Smooth muscle cell (in vitro differentiated cells): ENCODE measurements around the gene BTRC. TPM values are rescaled to one million over a fixed set of nuclear protein-coding genes. Genes with fewer than 3 reads are reported as not detected.

Source experiments
- DNase-seq: peaks from one replicate; lab custom pipeline; 2025; ENCODE audit not compliant: unreplicated experiment; lab: John Stamatoyannopoulos, UW
- H2AFZ ChIP-seq: fragments of 200-600 bp; sonication (generic); 2 replicates; pipeline ENCODE4 v1.6.0; 2016; ENCODE audit warnings: antibody characterized with exemption, low read depth, mild to moderate bottlenecking
- H3F3A ChIP-seq: fragments of 200-600 bp; sonication (generic); 2 replicates; pipeline ENCODE4 v1.6.0; 2017; ENCODE audit warnings: antibody characterized with exemption, low read depth
- H3K27ac ChIP-seq: fragments of 200-600 bp; sonication (generic); 2 replicates; pipeline ENCODE4 v1.5.1; 2016; ENCODE audit warnings: low read depth, mild to moderate bottlenecking
- H3K27me3 ChIP-seq: fragments of 200-600 bp; sonication (generic); 2 replicates; pipeline ENCODE4 v1.6.1; 2016; ENCODE audit warnings: low read depth, mild to moderate bottlenecking
- H3K36me3 ChIP-seq: fragments of 200-600 bp; sonication (generic); 2 replicates; pipeline ENCODE4 v1.5.1; 2016; ENCODE audit warnings: low read depth
- H3K4me1 ChIP-seq: fragments of 200-600 bp; sonication (generic); 2 replicates; pipeline ENCODE4 v1.5.1; 2016; ENCODE audit warnings: low read depth
- H3K4me2 ChIP-seq: fragments of 200-600 bp; sonication (generic); 2 replicates; pipeline ENCODE4 v1.6.0; 2016; ENCODE audit warnings: mild to moderate bottlenecking
- H3K4me3 ChIP-seq: fragments of 200-600 bp; sonication (generic); 2 replicates; pipeline ENCODE4 v1.5.1; 2016; ENCODE audit warnings: mild to moderate bottlenecking
- H3K79me2 ChIP-seq: fragments of 200-600 bp; sonication (generic); 2 replicates; pipeline ENCODE4 v1.6.0; 2016; ENCODE audit warnings: low read depth, mild to moderate bottlenecking
- H3K9ac ChIP-seq: fragments of 200-600 bp; sonication (generic); 2 replicates; pipeline ENCODE4 v1.6.0; 2016; ENCODE audit warnings: low read depth
- H3K9me3 ChIP-seq: fragments of 200-600 bp; sonication (generic); replicated peaks from 2 replicates; pipeline ENCODE4 v1.5.1; 2016; ENCODE audit warnings: low read depth
- H4K20me1 ChIP-seq: fragments of 200-600 bp; sonication (generic); 2 replicates; pipeline ENCODE4 v1.6.0; 2016; ENCODE audit warnings: low read depth
- CTCF ChIP-seq: fragments of 200-600 bp; sonication (generic); IDR thresholded peaks from 2 replicates; pipeline ENCODE4 v1.5.1; 2017; ENCODE audit warnings: borderline replicate concordance, mild to moderate bottlenecking, antibody characterized with exemption; ENCODE audit not compliant: insufficient read depth, poor library complexity, severe bottlenecking
- WGBS: methylation state at CpG from one replicate; pipeline ENCODE4 v1.1.7; 2016; ENCODE audit warnings: low lambda C conversion rate; 5-methylcytosine and 5-hydroxymethylcytosine counted together
- polyA plus RNA-seq: library from polyadenylated mRNA; unstranded; fragments of >200 nt; fragmentation: Nextera tagmentation; extraction: Ambion mirVana; gene quantifications from 2 replicates; pipeline ENCODE4 v1.2.1, GENCODE V29; 2016
- total RNA-seq: library from RNA; depleted of rRNA; stranded (reverse); fragments of >200 nt; gene quantifications from 2 replicates; pipeline ENCODE4 v1.2.3, GENCODE V29; 2014

The BTRC gene
- total and polyA plus RNA-seq, 2 experiments from 2014 or later: 9.6 to 16.8 TPM

- Histone ChIP-seq H3K36me3 (no peaks in the 10 kb centered on the region), H3K27me3 (peaks cover 3% of the 10 kb centered on the region), H3K79me2 (no peaks in the 10 kb centered on the region), H3K4me3 (no peak overlapping the region), H3K9ac (no peak overlapping the region), H3F3A (no peaks in the 10 kb centered on the region), H4K20me1 (no peaks in the 10 kb centered on the region), H3K27ac (no peak overlapping the region), H3K4me2 (no peak overlapping the region), H2AFZ (no peak overlapping the region), H3K4me1 (no peaks in the 10 kb centered on the region), H3K9me3 (no peaks in the 10 kb centered on the region)
- 90% methylated on average over 4 of the region's 4 CpGs for WGBS
- no peak for DNase-seq
- no peak for TF ChIP-seq CTCF
Observed at GRCh38 chr10:101337836-101338235, 16.1 kb upstream of the BTRC start.

GRCh38 chr10:101341438-101341837 is 12.5 kb upstream of the BTRC start:
- Histone ChIP-seq H3K27me3 (no peaks in the 10 kb centered on the region), H3K79me2 (no peaks in the 10 kb centered on the region), H3F3A (no peaks in the 10 kb centered on the region), H3K36me3 (no peaks in the 10 kb centered on the region), H3K4me2 (no peak overlapping the region), H4K20me1 (no peaks in the 10 kb centered on the region), H3K9ac (no peak overlapping the region), H2AFZ (no peak overlapping the region), H3K27ac (no peak overlapping the region), H3K9me3 (no peaks in the 10 kb centered on the region), H3K4me1 (no peaks in the 10 kb centered on the region), H3K4me3 (no peak overlapping the region)
- DNase-seq: no peak
- TF ChIP-seq CTCF: no peak

DNA sequence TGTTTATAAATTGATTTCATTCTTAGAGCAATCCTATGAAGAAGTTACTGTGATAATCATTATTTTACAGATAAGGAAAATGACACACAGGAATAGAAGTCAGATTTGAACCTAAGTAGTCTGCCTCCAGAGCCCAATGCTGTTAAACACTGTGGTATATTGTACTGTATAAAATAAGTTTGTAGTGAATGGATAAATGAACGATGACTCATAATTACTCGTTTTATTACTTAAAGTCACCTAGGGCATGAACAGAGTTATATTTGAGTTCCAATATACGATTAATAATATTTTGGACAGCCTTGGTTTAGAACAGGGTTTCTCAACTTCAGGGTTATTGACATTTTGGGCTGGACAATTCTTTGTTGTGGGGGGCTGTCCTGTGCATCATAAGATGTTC is 7.8 kb upstream of the BTRC start:
- no peaks in the 10 kb centered on the region for H3K4me1 ChIP-seq
- H3K27me3 ChIP-seq: peaks cover 21% of the 10 kb centered on the region
- H3K4me2 ChIP-seq: no peak overlapping the region
- no peak for DNase-seq
- H3K9ac ChIP-seq: no peak overlapping the region
- no peaks in the 10 kb centered on the region for H3K36me3 ChIP-seq
- 90% methylated on average over 3 of the region's 3 CpGs for WGBS
- no peak overlapping the region for H2AFZ ChIP-seq
- no peak overlapping the region for H3K27ac ChIP-seq
- no peaks in the 10 kb centered on the region for H3K9me3 ChIP-seq
- H4K20me1 ChIP-seq: no peaks in the 10 kb centered on the region
- no peak overlapping the region for H3K4me3 ChIP-seq
- no peaks in the 10 kb centered on the region for H3F3A ChIP-seq
- TF ChIP-seq CTCF: no peak
- H3K79me2 ChIP-seq: no peaks in the 10 kb centered on the region

DNA sequence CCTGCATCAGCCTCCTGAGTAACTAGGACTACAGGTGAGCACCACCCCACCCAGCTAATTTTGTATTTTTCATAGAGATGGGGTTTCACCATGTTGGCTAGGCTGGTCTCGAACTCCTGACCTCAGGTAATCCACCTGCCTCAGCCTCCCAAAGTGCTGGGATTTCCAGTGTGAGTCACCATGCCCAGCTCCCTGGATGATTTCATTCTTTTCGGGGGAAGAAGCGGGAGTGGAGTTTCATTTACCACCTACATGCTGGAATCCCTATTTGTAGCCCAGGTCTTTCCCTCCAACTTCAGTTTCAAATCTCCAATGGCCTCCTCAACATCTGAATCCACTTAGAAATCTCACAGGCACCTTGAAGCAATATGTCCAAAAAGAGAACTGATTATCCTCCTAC is 2.9 kb upstream of the BTRC start:
- no peak overlapping the region for H3K9ac ChIP-seq
- DNase-seq: no peak
- H3K4me2 ChIP-seq: no peak overlapping the region
- H3K27ac ChIP-seq: no peak overlapping the region
- H3K4me3 ChIP-seq: no peak overlapping the region
- H2AFZ ChIP-seq: no peak overlapping the region
- H3K36me3 ChIP-seq: no peaks in the 10 kb centered on the region
- WGBS: 79% methylated on average over 3 of the region's 3 CpGs
- no peak for TF ChIP-seq CTCF
- H3K27me3 ChIP-seq: peaks cover 21% of the 10 kb centered on the region
- H3K4me1 ChIP-seq: peaks cover 10% of the 10 kb centered on the region
- peaks cover 10% of the 10 kb centered on the region for H3F3A ChIP-seq
- H3K9me3 ChIP-seq: no peaks in the 10 kb centered on the region
- peaks cover 12% of the 10 kb centered on the region for H3K79me2 ChIP-seq
- H4K20me1 ChIP-seq: peaks cover 9% of the 10 kb centered on the region
